K562 (cell line): Measurements from ENCODE around the gene TMX4. TPM values are rescaled to one million over a fixed set of nuclear protein-coding genes. Genes with fewer than 3 reads are reported as not detected.

Source experiments
- ATAC-seq: fragments of 200-7000 bp; cut with Tn5 transposase; 3 replicates; pipeline ENCODE4 v1.9.1; 2020; ENCODE audit warnings: moderate library complexity
- BruUV-seq: library from RNA; stranded (reverse); fragments of 400-500 nt; replicated peaks from 2 replicates; lab custom pipeline; 2021; lab: Mats Ljungman, UMichigan
- CTCF ChIA-PET: fragments of 300-600 bp; formaldehyde crosslinking; extraction: SDS; loops from one replicate; lab custom pipeline; 2021; ENCODE audit warnings: low intra/inter-chr PET ratio; lab: Yijun Ruan, JAX
- POLR2A ChIA-PET: fragments of 300-600, 350-650 bp; sonication (Branson Sonifier 250); formaldehyde crosslinking; extraction: SDS; loops from one replicate; lab custom pipeline; 2021; ENCODE audit warnings: antibody characterized with exemption, inconsistent platforms; lab: Yijun Ruan, JAX
- DNase-seq, 4 experiments: peaks; one replicate each; pipeline versions ENCODE4 v3.0.0 to v3.0.0-alpha.2; 2011 to 2018; ENCODE audit warnings: low spot score in 3 of 4, mixed read lengths in 3 of 4; ENCODE audit errors: extremely low read depth in 1 of 4
- FAIRE-seq: peaks from 2 replicates; lab custom pipeline; 2011; peaks lifted over from hg19 to GRCh38; lab: Jason Lieb, UNC
- H2AFZ ChIP-seq: 2 replicates; pipeline ENCODE4 v1.6.0; 2011; ENCODE audit warnings: low read depth, low read length, control low read depth, inconsistent platforms
- H3K27ac ChIP-seq: fragments of 200-600 bp; 3 replicates; pipeline ENCODE4 v1.8.0; 2011; ENCODE audit warnings: low read depth, mild to moderate bottlenecking, control low read depth, inconsistent platforms, low read length, moderate library complexity, mixed read lengths; ENCODE audit errors: extremely low read depth
- H3K27me3 ChIP-seq, 2 experiments: fragments of 300-600 bp in 1 of 2; 2 replicates in 1 of 2; 3 replicates in 1 of 2; pipeline versions ENCODE4 v1.6.0 to v1.8.0; 2011; ENCODE audit warnings: inconsistent platforms in 2 of 2, low read length in 2 of 2, mild to moderate bottlenecking in 1 of 2, mixed read lengths in 1 of 2, moderate library complexity in 1 of 2; ENCODE audit not compliant: control insufficient read depth in 2 of 2, insufficient read depth in 2 of 2
- H3K36me3 ChIP-seq: fragments of 300-600 bp; 3 replicates; pipeline ENCODE4 v1.8.0; 2011; ENCODE audit warnings: mild to moderate bottlenecking, low read length, inconsistent platforms; ENCODE audit not compliant: control insufficient read depth, insufficient read depth
- H3K4me1 ChIP-seq, 2 experiments: fragments of 200-600 bp in 1 of 2; replicated peaks in 1 of 2; 2 replicates in 1 of 2; 3 replicates in 1 of 2; pipeline versions ENCODE4 v1.5.1 to v1.8.0; 2011; ENCODE audit warnings: inconsistent platforms in 2 of 2, low read length in 2 of 2, mild to moderate bottlenecking in 1 of 2, mixed read lengths in 1 of 2, moderate library complexity in 1 of 2; ENCODE audit not compliant: control insufficient read depth in 2 of 2, insufficient read depth in 2 of 2
- H3K4me2 ChIP-seq: 2 replicates; pipeline ENCODE4 v1.6.1; 2011; ENCODE audit warnings: low read length, control low read depth, inconsistent platforms, mixed read lengths; ENCODE audit not compliant: insufficient read depth
- H3K4me3 ChIP-seq: fragments of 200-600 bp; sonication (generic), shearing (Covaris generic); 2 replicates; pipeline ENCODE4 v1.5.1; 2016; ENCODE audit warnings: control low read depth, inconsistent platforms
- H3K79me2 ChIP-seq: fragments of 200-600 bp; 3 replicates; pipeline ENCODE4 v1.8.0; 2011; ENCODE audit warnings: low read length, inconsistent platforms; ENCODE audit not compliant: control insufficient read depth, insufficient read depth
- H3K9ac ChIP-seq, 2 experiments: 2 replicates each; pipeline versions ENCODE4 v1.6.0 to v1.6.1; 2011; ENCODE audit warnings: low read depth in 2 of 2, low read length in 2 of 2, control low read depth in 1 of 2, inconsistent platforms in 1 of 2, mild to moderate bottlenecking in 1 of 2, mixed read lengths in 1 of 2; ENCODE audit not compliant: insufficient read depth in 1 of 2
- H3K9me1 ChIP-seq: one replicate; pipeline ENCODE4 v1.6.0; 2011; ENCODE audit warnings: inconsistent platforms, mild to moderate bottlenecking, low read length, moderate library complexity; ENCODE audit not compliant: control insufficient read depth, insufficient read depth
- H3K9me3 ChIP-seq: replicated peaks from 2 replicates; pipeline ENCODE4 v1.5.1; 2011; ENCODE audit warnings: low read depth, low read length, inconsistent platforms; ENCODE audit not compliant: control insufficient read depth, insufficient read depth
- H4K20me1 ChIP-seq: replicated peaks from 2 replicates; pipeline ENCODE4 v1.6.1; 2011; ENCODE audit warnings: low read length, inconsistent platforms, mixed read lengths; ENCODE audit not compliant: control insufficient read depth, insufficient read depth
- CBX3 ChIP-seq, 2 experiments: IDR thresholded peaks; 1 replicate in 1 of 2; 2 replicates in 1 of 2; pipeline ENCODE4 v1.6.1; 2012; ENCODE audit warnings: inconsistent platforms in 2 of 2, low read length in 2 of 2, borderline replicate concordance in 1 of 2, control low read depth in 1 of 2
- CREBBP ChIP-seq: IDR thresholded peaks from one replicate; pipeline ENCODE4 v1.6.1; 2012; ENCODE audit warnings: low read depth, mild to moderate bottlenecking, control low read depth, inconsistent platforms, low read length
- FOXA3 ChIP-seq, 2 experiments: fragments of 450-650 bp in 1 of 2; sonication (generic) in 1 of 2; formaldehyde crosslinking; IDR thresholded peaks in 1 of 2; conservative IDR thresholded peaks in 1 of 2; 2 replicates each; pipeline versions ENCODE4 v1.4.0 to v1.8.0; 2020 to 2022; ENCODE audit warnings: mild to moderate bottlenecking in 2 of 2, missing genetic modification reagents in 1 of 2
- TBL1XR1 ChIP-seq, 2 experiments: IDR thresholded peaks; 2 replicates each; pipeline ENCODE4 v1.6.1; 2012; ENCODE audit warnings: improper control_type of control experiment in 2 of 2, low read length in 2 of 2, mild to moderate bottlenecking in 1 of 2
- ZNF507 ChIP-seq: conservative IDR thresholded peaks from 2 replicates; pipeline ENCODE4 v1.6.1; 2017; ENCODE audit warnings: missing genetic modification characterization, missing compliant biosample characterization
- ZNF780A ChIP-seq: fragments of 250-450 bp; sonication (Bioruptor Pico); IDR thresholded peaks from 2 replicates; pipeline ENCODE4 v1.5.0; 2021; ENCODE audit warnings: mild to moderate bottlenecking
- WGBS: fragments of 100-300 bp; shearing (Covaris generic); methylation state at CpG from one replicate; pipeline ENCODE4 v1.1.6; 2016; ENCODE audit warnings: low coverage, mixed read lengths; ENCODE audit not compliant: insufficient coverage; ENCODE audit errors: missing lambda C conversion rate; 5-methylcytosine and 5-hydroxymethylcytosine counted together
- in situ Hi-C: fragments of 300-500 bp; cut with MboI; formaldehyde crosslinking; loops from 4 replicates; pipeline ENCODE4 v1.15.0; 2018; ENCODE audit warnings: inconsistent platforms, mixed read lengths
- intact Hi-C: fragments of 100-400 bp; cut with micrococcal nuclease; formaldehyde crosslinking; loops from 2 replicates; pipeline ENCODE4 v1.14.2; 2022
- polyA plus RNA-seq, 8 experiments: library from polyadenylated mRNA; depleted of rRNA in 4 of 8; stranded (reverse) in 5 of 8; unstranded in 3 of 8; fragments of >200 nt; fragmentation: Nextera tagmentation in 2 of 8; fragmentation: Illumina TruSeq in 1 of 8; extraction: Ambion mirVana in 2 of 8; extraction: Trizol in 1 of 8; gene quantifications; 2 replicates each; pipeline versions ENCODE4 v1.2.1 to v1.2.3, GENCODE V29; 2011 to 2014; ENCODE audit warnings: inconsistent platforms in 1 of 8, missing spikeins in 1 of 8
- total RNA-seq, 7 experiments: library from RNA; depleted of rRNA in 6 of 7; stranded (reverse); fragments of >200 nt in 6 of 7; fragmentation: Illumina TruSeq in 2 of 7; extraction: Trizol in 2 of 7; gene quantifications; 2 replicates each; pipeline versions ENCODE4 v1.2.1 to v1.2.3, GENCODE V29; 2011 to 2021; ENCODE audit warnings: low replicate concordance in 1 of 7

The TMX4 gene
- total and polyA plus RNA-seq, 9 of the 15 experiments (the other 6 are each of a cell fraction or from before 2014, with no cell fraction given): 4.4 to 19.3 (median 10.8) TPM

DNA sequence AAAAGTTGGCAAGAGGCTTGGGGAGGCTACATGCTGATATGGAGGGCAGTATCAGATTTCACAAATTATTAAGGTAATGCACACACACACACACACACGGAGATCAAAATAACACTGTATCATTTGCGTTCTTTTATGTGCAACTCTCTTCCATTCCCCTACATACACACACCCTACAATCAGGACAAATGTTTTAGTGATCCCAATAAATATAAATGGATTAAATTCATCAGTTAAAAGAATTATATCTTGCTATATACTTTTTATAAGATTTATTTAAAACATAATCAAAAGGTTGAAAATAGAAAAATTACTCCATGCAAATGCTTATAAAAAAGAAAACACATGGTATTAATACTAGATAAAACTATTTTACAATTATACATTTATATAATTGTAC is 25.9 kb downstream of the TMX4 start:
- Histone ChIP-seq H3K4me2 (no peak overlapping the region), H2AFZ (no peak overlapping the region), H3K9me1 (no peaks in the 10 kb centered on the region), H3K36me3 (peaks cover 10% of the 10 kb centered on the region; the same call in 1 of the 3 replicates), H3K9me3 (no peaks in the 10 kb centered on the region), H4K20me1 (no peaks in the 10 kb centered on the region), H3K4me3 (no peak overlapping the region), H3K27me3 (no peaks in the 10 kb centered on the region), H3K4me1 (no peaks in the 10 kb centered on the region), H3K9ac (no peak overlapping the region), H3K79me2 (no peaks in the 10 kb centered on the region), H3K27ac (no peak overlapping the region)
- TF ChIP-seq CBX3 (IDR thresholded peaks at IDR 0.05; ENCODE audit: borderline replicate concordance in 1 of 2, low read length in 2 of 2) (no peak), TBL1XR1 (IDR thresholded peaks at IDR 0.05; ENCODE audit: low read length in 2 of 2) (no peak), FOXA3 (CRISPR knock-in tag; conservative IDR thresholded peaks at IDR 0.05 in 1 of 2, IDR thresholded peaks at IDR 0.05 in 1 of 2) (no peak), ZNF780A (CRISPR knock-in tag) (no peak), ZNF507 (peak; percentile 90)
- intact Hi-C loops: no loop called here
- FAIRE-seq: no peak
- no peak for DNase-seq
- no peak for ATAC-seq
- CTCF ChIA-PET: no interaction called here
- BruUV-seq: no TSS peak
- POLR2A ChIA-PET: no interaction called here
- in situ Hi-C loops: no loop called here
- 95% methylated on average over 2 of the region's 2 CpGs for WGBS

DNA sequence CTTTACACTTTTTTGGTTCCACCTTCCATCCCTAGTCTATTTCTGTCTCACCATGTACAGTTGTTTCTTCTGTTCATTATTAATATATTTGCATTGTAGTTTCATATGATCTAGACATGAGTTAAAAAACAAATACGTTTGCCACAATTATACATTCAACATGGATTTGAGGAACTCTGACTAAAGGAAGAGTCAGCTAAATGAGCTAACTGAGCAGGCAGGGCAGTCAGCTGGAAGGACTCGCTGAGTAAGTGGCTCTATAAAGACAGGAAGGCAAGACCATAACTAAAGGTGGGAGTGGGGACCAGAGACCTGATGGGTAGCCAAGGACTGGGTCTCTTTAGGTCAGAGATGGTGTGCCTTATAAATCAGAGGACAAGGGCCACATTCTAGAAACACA is 26.3 kb downstream of the TMX4 start:
- no peaks in the 10 kb centered on the region for H3K27me3 ChIP-seq
- FAIRE-seq: no peak
- no peak for TF ChIP-seq CREBBP
- no peak overlapping the region for H2AFZ ChIP-seq
- WGBS: 71% methylated on average over 2 of the region's 2 CpGs
- H3K4me3 ChIP-seq: no peak overlapping the region
- no peaks in the 10 kb centered on the region for H3K9me3 ChIP-seq
- H3K27ac ChIP-seq: no peak overlapping the region
- no peak for ATAC-seq
- ChIA-PET CTCF (no interaction called here), POLR2A (no interaction called here)
- H3K4me1 ChIP-seq: no peaks in the 10 kb centered on the region
- H3K9me1 ChIP-seq: no peaks in the 10 kb centered on the region
- no peaks in the 10 kb centered on the region for H4K20me1 ChIP-seq
- no peaks in the 10 kb centered on the region for H3K79me2 ChIP-seq
- no peak overlapping the region for H3K4me2 ChIP-seq
- no peak for DNase-seq
- no peak overlapping the region for H3K9ac ChIP-seq
- in situ Hi-C loops: no loop called here
- BruUV-seq: no TSS peak
- intact Hi-C loops: no loop called here
- H3K36me3 ChIP-seq: peaks cover 6% of the 10 kb centered on the region; the same call in 1 of the 3 replicates
